HepG2 (cell line): ENCODE results near the gene SMR3B. TPM values are rescaled to one million over a fixed set of nuclear protein-coding genes. Genes with fewer than 3 reads are reported as not detected.

ENCODE experiments used
- ARHGAP35 ChIP-seq: sonication (generic); formaldehyde crosslinking; IDR thresholded peaks from 2 replicates; pipeline ENCODE4 v1.9.0; 2022; ENCODE audit warnings: mild to moderate bottlenecking, inconsistent platforms, moderate library complexity, missing genetic modification reagents, borderline replicate concordance
- E2F1 ChIP-seq: sonication (generic); formaldehyde crosslinking; IDR thresholded peaks from 2 replicates; pipeline ENCODE4 v1.5.0; 2020; ENCODE audit warnings: missing genetic modification reagents
- SMAD3 ChIP-seq: sonication (generic); formaldehyde crosslinking; IDR thresholded peaks from 2 replicates; pipeline ENCODE4 v1.4.0; 2020; ENCODE audit warnings: missing genetic modification reagents
- ZNF543 ChIP-seq: sonication (generic); formaldehyde crosslinking; IDR thresholded peaks from 2 replicates; pipeline ENCODE4 v1.4.0; 2020; ENCODE audit warnings: mild to moderate bottlenecking, missing genetic modification reagents
- polyA plus RNA-seq, 8 experiments: library from polyadenylated mRNA; depleted of rRNA in 3 of 8; stranded (reverse) in 7 of 8; unstranded in 1 of 8; fragments of >200 nt; fragmentation: Illumina TruSeq in 4 of 8; extraction: Trizol in 4 of 8; gene quantifications; 2 replicates each; pipeline versions ENCODE4 v1.2.1 to v1.2.3, GENCODE V29; 2011 to 2016; ENCODE audit warnings: low read depth in 4 of 8, missing spikeins in 1 of 8, mixed read lengths in 1 of 8; ENCODE audit not compliant: insufficient read depth in 1 of 8
- total RNA-seq, 5 experiments: library from RNA; depleted of rRNA; stranded (reverse); fragments of >200 nt; fragmentation: Illumina TruSeq; extraction: Trizol; gene quantifications; 2 replicates each; pipeline ENCODE4 v1.2.3, GENCODE V29; 2016; ENCODE audit warnings: low read depth in 1 of 5
- TF ChIP-seq, protein P1 (sequence below): sonication (generic); formaldehyde crosslinking; IDR thresholded peaks from 2 replicates; pipeline ENCODE4 v1.9.0; 2022; ENCODE audit warnings: missing genetic modification reagents, mild to moderate bottlenecking, borderline replicate concordance
- TF ChIP-seq, protein P2 (sequence below): sonication (generic); formaldehyde crosslinking; IDR thresholded peaks from 2 replicates; pipeline ENCODE4 v1.4.0; 2020; ENCODE audit warnings: missing genetic modification reagents
- TF ChIP-seq, protein P3 (sequence below): sonication (generic); formaldehyde crosslinking; IDR thresholded peaks from 2 replicates; pipeline ENCODE4 v1.5.0; 2020; ENCODE audit warnings: mild to moderate bottlenecking, missing genetic modification reagents

Gene SMR3B
- total and polyA plus RNA-seq, 2 of the 13 experiments (the other 11 are each of a cell fraction or from before 2014, with no cell fraction given) = not detected

DNA sequence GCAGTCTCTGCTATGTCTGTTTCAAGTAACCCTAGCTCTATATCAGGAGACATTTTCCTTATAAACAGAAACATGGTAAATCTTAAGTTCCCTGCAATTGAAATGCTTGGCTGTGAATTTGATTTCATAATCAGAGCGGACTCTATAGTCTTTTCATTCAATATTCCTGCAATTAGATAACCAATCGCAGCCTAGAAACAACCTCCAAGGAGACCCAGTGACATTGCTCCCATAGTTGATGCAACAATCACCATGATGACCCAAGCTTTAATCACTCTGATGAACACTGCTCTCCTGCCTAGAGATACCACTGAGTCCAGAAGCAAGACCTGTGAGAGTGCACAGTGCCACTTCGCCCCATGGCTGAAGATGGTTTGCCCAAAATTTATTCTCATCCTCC is 48.2 kb upstream of the SMR3B start, which contains the start of gene CABS1 (continued):
- TF ChIP-seq E2F1 = no peak
- TF ChIP-seq, protein P1, sequence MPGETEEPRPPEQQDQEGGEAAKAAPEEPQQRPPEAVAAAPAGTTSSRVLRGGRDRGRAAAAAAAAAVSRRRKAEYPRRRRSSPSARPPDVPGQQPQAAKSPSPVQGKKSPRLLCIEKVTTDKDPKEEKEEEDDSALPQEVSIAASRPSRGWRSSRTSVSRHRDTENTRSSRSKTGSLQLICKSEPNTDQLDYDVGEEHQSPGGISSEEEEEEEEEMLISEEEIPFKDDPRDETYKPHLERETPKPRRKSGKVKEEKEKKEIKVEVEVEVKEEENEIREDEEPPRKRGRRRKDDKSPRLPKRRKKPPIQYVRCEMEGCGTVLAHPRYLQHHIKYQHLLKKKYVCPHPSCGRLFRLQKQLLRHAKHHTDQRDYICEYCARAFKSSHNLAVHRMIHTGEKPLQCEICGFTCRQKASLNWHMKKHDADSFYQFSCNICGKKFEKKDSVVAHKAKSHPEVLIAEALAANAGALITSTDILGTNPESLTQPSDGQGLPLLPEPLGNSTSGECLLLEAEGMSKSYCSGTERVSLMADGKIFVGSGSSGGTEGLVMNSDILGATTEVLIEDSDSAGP (CRISPR knock-in tag) = no peak
- TF ChIP-seq ZNF543 (CRISPR knock-in tag) = no peak
- TF ChIP-seq, protein P2, sequence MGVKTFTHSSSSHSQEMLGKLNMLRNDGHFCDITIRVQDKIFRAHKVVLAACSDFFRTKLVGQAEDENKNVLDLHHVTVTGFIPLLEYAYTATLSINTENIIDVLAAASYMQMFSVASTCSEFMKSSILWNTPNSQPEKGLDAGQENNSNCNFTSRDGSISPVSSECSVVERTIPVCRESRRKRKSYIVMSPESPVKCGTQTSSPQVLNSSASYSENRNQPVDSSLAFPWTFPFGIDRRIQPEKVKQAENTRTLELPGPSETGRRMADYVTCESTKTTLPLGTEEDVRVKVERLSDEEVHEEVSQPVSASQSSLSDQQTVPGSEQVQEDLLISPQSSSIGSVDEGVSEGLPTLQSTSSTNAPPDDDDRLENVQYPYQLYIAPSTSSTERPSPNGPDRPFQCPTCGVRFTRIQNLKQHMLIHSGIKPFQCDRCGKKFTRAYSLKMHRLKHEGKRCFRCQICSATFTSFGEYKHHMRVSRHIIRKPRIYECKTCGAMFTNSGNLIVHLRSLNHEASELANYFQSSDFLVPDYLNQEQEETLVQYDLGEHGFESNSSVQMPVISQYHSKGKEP = no peak
- TF ChIP-seq, protein P3, sequence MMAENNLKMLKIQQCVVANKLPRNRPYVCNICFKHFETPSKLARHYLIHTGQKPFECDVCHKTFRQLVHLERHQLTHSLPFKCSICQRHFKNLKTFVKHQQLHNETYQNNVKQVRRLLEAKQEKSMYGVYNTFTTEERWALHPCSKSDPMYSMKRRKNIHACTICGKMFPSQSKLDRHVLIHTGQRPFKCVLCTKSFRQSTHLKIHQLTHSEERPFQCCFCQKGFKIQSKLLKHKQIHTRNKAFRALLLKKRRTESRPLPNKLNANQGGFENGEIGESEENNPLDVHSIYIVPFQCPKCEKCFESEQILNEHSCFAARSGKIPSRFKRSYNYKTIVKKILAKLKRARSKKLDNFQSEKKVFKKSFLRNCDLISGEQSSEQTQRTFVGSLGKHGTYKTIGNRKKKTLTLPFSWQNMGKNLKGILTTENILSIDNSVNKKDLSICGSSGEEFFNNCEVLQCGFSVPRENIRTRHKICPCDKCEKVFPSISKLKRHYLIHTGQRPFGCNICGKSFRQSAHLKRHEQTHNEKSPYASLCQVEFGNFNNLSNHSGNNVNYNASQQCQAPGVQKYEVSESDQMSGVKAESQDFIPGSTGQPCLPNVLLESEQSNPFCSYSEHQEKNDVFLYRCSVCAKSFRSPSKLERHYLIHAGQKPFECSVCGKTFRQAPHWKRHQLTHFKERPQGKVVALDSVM (CRISPR knock-in tag) = no peak
- no peak for TF ChIP-seq SMAD3 (CRISPR knock-in tag)
- TF ChIP-seq ARHGAP35 = no peak
